Central memory CD8-positive, alpha-beta T cell (primary cell): ENCODE data around the gene PTPRN.
"Not testable (repeated sequence)": the region's sequence is repeated elsewhere in the genome, so short reads cannot be mapped to it uniquely, and the experiment has no call there.

ENCODE experiments used
- ATAC-seq: fragments of 150-1000 bp; cut with Tn5 transposase; replicated peaks from 2 replicates; pipeline ENCODE4 v1.10.0; 2022; ENCODE audit warnings: mild to moderate bottlenecking, moderate FRiP score, moderate number of reproducible peaks; ENCODE audit not compliant: poor library complexity, severe bottlenecking; ENCODE audit errors: extremely low read depth
- DNase-seq, 2 donors: peaks; one replicate each; pipeline ENCODE4 v3.0.0; 2021; ENCODE audit warnings: low spot score in 2 of 2
- H3K27ac Mint-ChIP-seq: one replicate; pipeline ENCODE4 v1.8.0; 2022; ENCODE audit warnings: low read depth, mild to moderate bottlenecking, moderate library complexity, mixed read lengths
- H3K27me3 Mint-ChIP-seq: one replicate; pipeline ENCODE4 v1.8.0; 2022; ENCODE audit warnings: mixed read lengths
- H3K36me3 Mint-ChIP-seq: one replicate; pipeline ENCODE4 v1.8.0; 2022; ENCODE audit warnings: mild to moderate bottlenecking, moderate library complexity, mixed read lengths; ENCODE audit not compliant: insufficient read depth
- H3K4me1 Mint-ChIP-seq: one replicate; pipeline ENCODE4 v1.8.0; 2022; ENCODE audit warnings: mixed read lengths
- H3K4me3 Mint-ChIP-seq: one replicate; pipeline ENCODE4 v1.8.0; 2022; ENCODE audit warnings: mild to moderate bottlenecking, moderate library complexity, mixed read lengths
- H3K9me3 Mint-ChIP-seq: one replicate; pipeline ENCODE4 v1.8.0; 2022; ENCODE audit warnings: mixed read lengths

The PTPRN gene

DNA sequence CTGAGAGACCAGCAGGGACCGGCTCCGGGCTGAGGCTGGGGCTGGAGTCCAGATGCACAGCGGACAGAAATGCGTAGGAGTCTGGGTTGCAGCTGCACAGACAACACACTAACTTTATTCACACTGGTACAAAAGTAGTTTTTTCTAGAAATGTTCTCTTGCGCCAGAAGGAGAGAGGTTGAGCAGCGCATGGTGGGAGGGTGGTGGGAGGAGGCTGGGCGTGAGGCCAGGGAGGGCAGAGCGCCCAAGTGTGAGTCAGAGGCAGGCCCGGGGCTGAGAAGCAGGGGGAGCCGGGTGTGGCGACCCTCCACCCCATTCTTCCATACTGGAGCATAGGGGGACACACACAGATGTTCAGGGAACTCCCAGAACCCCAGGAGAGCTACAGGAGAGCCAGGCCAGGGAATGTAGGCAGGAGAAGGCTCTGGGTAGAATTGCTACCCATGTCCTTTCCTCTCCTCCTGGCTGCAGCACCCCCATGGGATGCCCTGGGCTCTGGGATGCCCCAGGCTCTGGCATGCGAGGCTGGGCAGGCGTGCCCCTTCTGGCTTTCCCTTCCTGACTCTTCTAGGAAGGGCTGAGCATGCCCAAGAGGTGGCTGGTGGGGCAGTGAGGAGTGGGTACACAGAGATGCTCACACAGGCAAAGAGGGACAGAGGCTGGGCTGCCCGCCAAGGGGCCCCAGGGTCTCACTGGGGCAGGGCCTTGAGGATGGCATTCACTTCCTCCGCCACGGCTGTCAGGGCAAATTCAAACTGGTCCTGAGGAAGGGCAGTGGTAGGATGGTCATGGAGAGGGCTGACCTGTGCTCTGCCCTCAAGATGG is 19.5 kb downstream of the PTPRN start:
- Mint-ChIP-seq H3K4me3 (no peak overlapping the region), H3K4me1 (peaks cover 15% of the 10 kb centered on the region), H3K36me3 (peaks cover 7% of the 10 kb centered on the region), H3K9me3 (no peaks in the 10 kb centered on the region), H3K27me3 (no peaks in the 10 kb centered on the region), H3K27ac (peak overlapping the region; percentile 46)
- ATAC-seq (no peak), DNase-seq (no peak)

DNA sequence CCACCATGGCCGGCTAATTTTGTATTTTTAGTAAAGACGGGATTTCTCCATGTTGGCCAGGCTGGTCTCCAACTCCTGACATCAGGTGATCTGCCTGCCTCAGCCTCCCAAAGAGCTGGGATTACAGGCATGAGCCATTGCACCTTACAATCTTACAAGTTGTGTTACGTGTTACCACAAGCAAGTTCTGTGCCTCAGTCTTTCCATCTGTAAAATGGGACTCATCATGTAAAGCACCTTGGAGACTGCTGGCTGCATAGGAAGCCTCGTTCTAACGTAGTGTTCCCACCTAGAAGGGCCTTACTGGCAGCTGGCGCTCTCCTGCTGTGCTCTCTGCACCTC is 20.0 kb downstream of the PTPRN start:
- peaks cover 7% of the 10 kb centered on the region for H3K36me3 Mint-ChIP-seq
- H3K4me1 Mint-ChIP-seq: peaks cover 11% of the 10 kb centered on the region
- no peak overlapping the region for H3K4me3 Mint-ChIP-seq
- DNase-seq: no peak
- H3K27me3 Mint-ChIP-seq: no peaks in the 10 kb centered on the region
- no peak overlapping the region for H3K27ac Mint-ChIP-seq
- no peak for ATAC-seq
- no peaks in the 10 kb centered on the region for H3K9me3 Mint-ChIP-seq

DNA sequence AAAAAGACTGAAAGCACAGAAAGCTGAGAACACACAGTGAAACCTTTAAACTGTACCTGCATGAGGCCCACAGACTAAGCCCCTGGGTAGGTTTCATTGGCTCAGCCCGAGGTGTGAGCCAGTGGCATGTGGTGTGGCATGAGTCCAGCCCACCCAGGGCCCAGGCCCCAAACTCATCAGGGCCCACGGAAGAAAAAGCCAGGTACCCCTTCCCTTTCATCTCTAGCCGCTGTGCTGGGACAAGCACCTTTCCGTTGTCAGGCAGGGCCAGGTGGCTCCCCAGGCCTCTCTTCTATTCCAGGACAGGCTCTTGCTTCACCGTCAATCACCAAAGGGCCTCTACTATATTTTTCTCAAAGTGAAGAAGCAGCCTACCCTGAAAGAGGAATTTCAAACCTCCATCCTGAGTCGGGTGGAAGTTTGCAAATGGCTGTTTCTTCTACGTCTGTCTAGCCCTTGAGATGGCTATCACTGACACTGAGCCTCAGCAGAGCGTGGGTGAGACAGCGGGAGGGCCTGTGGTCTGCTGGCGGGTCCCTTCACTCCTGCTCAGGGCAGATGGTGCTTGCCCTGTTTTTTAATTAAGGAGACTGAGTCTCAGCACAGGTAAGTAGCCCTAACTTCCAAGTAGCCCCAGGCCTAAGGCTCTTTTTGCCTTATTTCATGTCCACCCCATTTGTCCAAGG is 21.5 kb downstream of the PTPRN start:
- no peaks in the 10 kb centered on the region for H3K27me3 Mint-ChIP-seq
- H3K4me1 Mint-ChIP-seq: peaks cover 12% of the 10 kb centered on the region
- DNase-seq (no peak), ATAC-seq (no peak)
- H3K9me3 Mint-ChIP-seq: no peaks in the 10 kb centered on the region
- H3K4me3 Mint-ChIP-seq: no peak overlapping the region
- peak overlapping the region; percentile 83 for H3K27ac Mint-ChIP-seq
- peaks cover 17% of the 10 kb centered on the region for H3K36me3 Mint-ChIP-seq

DNA sequence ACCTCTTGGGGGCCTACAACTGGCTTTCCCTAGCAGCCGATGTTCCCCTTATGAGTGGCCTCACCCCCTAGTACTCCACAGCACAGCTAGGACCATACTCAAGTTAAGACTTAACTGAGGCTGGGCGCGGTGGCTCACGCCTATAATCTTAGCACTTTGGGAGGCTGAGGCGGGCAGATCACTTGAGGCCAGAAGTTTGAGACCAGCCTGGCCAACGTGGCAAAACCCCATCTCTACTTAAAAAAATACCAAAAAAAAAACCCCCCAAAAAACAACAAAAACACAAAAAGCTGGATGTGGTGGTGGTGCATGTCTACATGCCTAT is 22.1 kb downstream of the PTPRN start:
- not testable (repeated sequence) for H3K27ac Mint-ChIP-seq, ATAC-seq, H3K27me3 Mint-ChIP-seq, DNase-seq, H3K9me3 Mint-ChIP-seq, H3K4me3 Mint-ChIP-seq
- H3K4me1 Mint-ChIP-seq: peaks cover 13% of the 10 kb centered on the region
- H3K36me3 Mint-ChIP-seq: peaks cover 20% of the 10 kb centered on the region

DNA sequence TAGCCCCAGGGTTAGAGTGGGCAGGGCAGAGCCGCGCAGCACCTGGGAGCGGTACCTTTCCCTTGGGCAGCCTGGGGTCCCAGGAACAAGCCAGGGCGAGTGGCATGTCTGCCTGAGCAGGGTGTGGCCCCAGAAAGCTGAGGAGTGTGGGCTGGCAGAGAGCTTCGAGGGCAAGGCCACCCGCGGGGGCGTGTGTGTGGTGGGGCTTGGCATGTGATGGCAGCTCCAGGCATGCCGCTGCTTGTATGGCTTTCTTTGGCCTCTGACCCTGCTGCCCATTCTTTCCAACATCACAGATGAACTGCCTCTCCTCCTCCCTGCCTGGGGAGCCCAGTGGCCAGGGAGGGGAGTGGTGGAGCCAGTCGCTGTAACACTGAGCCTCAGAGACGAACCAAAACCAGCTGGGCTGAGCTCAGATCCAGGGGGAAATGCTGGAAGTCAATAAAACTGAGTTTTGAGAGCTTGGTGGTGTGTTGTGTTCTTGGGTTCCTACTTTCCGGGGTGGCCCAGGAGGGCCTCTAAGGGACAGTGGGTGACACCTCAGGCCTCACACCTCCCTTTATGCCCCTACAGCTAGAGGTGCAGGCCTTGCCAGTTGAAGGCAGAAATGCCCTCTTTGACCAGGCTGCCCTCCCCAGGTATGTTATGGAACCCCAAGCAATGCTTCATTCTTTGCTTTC is 22.6 kb downstream of the PTPRN start:
- DNase-seq: no peak
- Mint-ChIP-seq H3K4me3 (no peak overlapping the region), H3K36me3 (peaks cover 24% of the 10 kb centered on the region), H3K4me1 (peaks cover 13% of the 10 kb centered on the region), H3K9me3 (no peaks in the 10 kb centered on the region), H3K27ac (no peak overlapping the region), H3K27me3 (no peaks in the 10 kb centered on the region)
- no peak for ATAC-seq

DNA sequence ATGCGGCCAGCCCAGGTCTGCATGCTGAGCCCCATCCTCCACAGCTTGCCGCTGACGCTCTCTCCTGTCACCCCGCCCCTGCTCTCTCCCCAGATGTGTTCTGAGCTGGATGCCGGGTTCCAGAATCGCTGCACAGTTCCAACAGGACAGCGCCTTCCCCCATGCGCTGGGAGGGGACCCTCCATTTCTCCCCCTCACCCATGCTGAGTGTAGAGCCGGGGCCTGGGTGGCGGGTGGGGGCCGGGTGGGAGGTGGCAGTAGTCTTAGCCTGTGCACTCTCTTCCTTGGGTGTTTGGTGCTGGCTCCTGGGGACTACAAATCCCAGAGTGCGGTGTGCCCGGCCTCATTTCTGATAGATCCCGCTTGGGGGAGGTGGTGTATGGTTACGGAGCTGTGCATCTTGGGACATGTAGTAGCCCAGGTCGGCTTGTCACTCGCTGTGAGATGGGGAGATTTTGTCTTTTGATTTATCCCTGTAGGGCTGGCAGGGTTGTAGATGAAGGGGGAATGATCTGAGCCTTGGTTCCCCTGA is 23.2 kb downstream of the PTPRN start:
- peaks cover 25% of the 10 kb centered on the region for H3K36me3 Mint-ChIP-seq
- no peaks in the 10 kb centered on the region for H3K27me3 Mint-ChIP-seq
- DNase-seq (no peak), ATAC-seq (no peak)
- no peak overlapping the region for H3K4me3 Mint-ChIP-seq
- peak overlapping the region; percentile 65 for H3K27ac Mint-ChIP-seq
- peaks cover 13% of the 10 kb centered on the region for H3K4me1 Mint-ChIP-seq
- H3K9me3 Mint-ChIP-seq: no peaks in the 10 kb centered on the region

DNA sequence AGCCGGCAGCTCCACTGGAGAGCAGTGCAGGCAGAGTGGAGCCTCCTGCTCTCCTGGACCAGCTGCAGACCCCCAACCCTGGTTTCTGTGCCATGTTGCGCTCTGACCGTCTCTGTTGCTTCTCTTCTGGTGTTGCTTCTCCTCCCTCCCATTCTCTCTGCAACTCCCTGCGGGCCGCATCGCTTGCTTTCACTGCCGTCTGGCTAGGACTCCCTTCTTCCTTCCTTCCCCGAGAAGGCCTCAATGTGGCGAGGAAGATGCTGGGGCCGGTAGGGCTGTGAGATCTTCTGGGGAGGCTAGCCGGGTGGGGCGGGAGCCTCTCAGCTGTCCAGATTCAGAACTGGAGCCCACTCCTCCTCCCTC is 23.8 kb downstream of the PTPRN start:
- Mint-ChIP-seq H3K27me3 (no peaks in the 10 kb centered on the region), H3K9me3 (no peaks in the 10 kb centered on the region), H3K27ac (peak overlapping the region; percentile 65), H3K4me3 (no peak overlapping the region), H3K4me1 (peaks cover 14% of the 10 kb centered on the region), H3K36me3 (peaks cover 30% of the 10 kb centered on the region)
- DNase-seq: no peak
- ATAC-seq: no peak

DNA sequence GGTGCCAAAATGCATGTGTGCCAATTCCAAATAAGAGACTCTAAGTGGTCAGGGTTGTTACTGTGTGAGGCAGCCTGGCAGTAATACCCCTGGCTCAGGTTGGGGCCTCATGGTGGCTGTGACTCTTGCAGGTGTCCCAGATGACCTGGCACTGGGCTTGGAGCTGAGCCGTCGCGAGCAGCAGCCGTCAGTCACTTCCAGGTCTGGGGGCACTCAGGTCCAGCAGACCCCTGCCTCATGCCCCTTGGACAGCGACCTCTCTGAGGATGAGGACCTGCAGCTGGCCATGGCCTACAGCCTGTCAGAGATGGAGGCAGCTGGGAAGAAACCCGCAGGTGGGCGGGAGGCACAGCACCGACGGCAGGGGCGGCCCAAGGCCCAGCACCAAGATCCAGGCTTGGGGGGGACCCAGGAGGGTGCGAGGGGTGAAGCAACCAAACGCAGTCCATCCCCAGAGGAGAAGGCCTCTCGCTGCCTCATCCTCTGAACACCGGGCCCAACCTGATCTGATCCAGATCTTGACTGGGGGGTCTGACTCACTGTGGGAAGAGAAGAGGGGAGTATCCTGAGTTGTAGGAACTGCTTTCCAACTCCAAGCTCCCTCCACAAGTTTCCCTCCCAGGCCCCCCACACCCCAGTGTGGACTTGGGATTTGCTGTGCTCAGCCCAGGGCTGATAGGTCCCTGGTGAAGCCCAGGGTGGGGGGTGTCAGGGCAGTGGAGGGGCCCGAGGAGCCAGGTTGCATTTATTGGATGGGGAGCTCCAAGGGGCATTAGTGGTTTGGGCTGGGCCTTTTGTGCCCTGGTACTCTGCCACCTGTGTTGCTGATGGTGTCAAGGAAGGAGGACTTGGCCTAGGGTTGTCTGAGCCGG is 24.5 kb downstream of the PTPRN start:
- Mint-ChIP-seq H3K4me1 (peaks cover 20% of the 10 kb centered on the region), H3K9me3 (no peaks in the 10 kb centered on the region), H3K27me3 (no peaks in the 10 kb centered on the region), H3K36me3 (peaks cover 32% of the 10 kb centered on the region), H3K4me3 (no peak overlapping the region), H3K27ac (peak overlapping the region; percentile 65)
- DNase-seq: no peak
- no peak for ATAC-seq

DNA sequence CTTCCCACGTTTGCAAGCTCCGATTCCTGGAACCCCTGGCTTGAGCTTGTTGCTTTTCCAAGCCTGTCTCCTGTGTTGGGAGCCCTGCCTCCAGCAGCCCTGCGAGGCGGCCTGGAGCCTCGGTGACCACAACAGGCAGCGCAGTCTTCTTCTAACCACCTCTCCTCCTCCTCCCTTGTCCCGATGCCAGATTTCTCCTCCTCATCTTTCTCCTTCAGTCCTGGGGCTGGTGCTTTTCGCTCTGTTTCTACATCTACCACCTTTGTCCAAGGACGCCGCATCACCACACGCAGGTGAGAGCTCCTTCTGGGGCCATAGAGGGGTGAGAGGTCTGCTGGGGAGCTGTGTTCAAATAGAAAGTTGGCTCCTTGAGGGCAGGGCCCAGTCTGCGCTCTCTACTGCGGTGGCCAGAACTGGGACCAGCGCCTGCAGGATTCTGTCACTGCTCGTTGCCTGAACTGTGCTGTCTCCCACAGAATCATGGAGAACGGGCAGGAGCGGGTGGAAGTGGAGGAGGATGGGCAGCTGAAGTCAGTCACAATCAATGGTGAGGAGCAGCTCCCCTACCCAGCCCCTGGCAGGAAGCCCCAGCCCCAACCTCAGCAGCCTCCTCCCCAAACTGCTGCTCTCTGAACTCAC is 26.1 kb downstream of the PTPRN start:
- DNase-seq (no peak), ATAC-seq (no peak)
- no peaks in the 10 kb centered on the region for H3K9me3 Mint-ChIP-seq
- no peaks in the 10 kb centered on the region for H3K27me3 Mint-ChIP-seq
- H3K27ac Mint-ChIP-seq: peak overlapping the region; percentile 80
- no peak overlapping the region for H3K4me3 Mint-ChIP-seq
- peaks cover 34% of the 10 kb centered on the region for H3K4me1 Mint-ChIP-seq
- H3K36me3 Mint-ChIP-seq: peaks cover 43% of the 10 kb centered on the region

DNA sequence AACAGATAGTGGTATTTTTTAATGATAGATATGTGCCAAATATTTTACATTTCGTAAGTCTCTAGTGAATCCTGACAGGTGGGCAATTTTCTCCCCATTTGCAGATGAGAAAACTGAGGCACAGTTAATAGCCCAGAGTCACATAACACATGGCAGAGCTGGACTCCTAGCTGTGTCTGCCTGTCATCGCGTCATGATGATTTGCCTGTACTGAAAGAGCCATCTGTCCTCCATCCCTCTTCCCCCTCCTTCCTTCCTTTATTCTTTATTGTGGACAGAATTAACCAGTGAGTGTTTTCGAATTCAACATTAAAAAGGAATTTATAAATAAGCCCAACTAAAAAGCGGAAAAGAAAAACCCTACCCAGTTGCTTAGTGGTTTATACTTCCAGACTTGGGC is 26.8 kb downstream of the PTPRN start:
- H3K36me3 Mint-ChIP-seq: peaks cover 44% of the 10 kb centered on the region
- no peak overlapping the region for H3K4me3 Mint-ChIP-seq
- ATAC-seq (no peak), DNase-seq (no peak)
- no peaks in the 10 kb centered on the region for H3K27me3 Mint-ChIP-seq
- no peaks in the 10 kb centered on the region for H3K9me3 Mint-ChIP-seq
- peaks cover 41% of the 10 kb centered on the region for H3K4me1 Mint-ChIP-seq
- H3K27ac Mint-ChIP-seq: peak overlapping the region; percentile 80

DNA sequence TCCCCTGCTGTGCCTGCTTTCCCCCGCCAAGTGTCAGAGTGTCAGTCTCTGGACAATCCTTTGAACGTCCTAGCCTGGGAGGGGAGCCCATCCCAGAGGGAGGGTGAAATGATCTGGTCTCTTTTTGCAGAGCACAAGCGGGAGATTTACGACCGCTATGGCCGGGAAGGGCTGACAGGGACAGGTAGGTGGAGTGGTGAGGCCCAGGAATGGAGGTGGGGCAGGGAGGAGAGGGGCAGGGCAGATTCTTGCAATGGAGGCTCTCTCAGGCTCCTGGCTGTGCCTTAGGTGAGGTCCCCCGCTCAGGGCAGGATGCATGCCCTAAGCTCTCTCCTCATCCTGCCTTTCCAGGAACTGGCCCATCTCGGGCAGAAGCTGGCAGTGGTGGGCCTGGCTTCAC is 27.6 kb downstream of the PTPRN start:
- H3K4me1 Mint-ChIP-seq: peaks cover 44% of the 10 kb centered on the region
- DNase-seq: no peak
- peaks cover 42% of the 10 kb centered on the region for H3K36me3 Mint-ChIP-seq
- peak overlapping the region; percentile 4 for H3K4me3 Mint-ChIP-seq
- H3K27ac Mint-ChIP-seq: no peak overlapping the region
- H3K27me3 Mint-ChIP-seq: no peaks in the 10 kb centered on the region
- ATAC-seq: no peak
- H3K9me3 Mint-ChIP-seq: no peaks in the 10 kb centered on the region

DNA sequence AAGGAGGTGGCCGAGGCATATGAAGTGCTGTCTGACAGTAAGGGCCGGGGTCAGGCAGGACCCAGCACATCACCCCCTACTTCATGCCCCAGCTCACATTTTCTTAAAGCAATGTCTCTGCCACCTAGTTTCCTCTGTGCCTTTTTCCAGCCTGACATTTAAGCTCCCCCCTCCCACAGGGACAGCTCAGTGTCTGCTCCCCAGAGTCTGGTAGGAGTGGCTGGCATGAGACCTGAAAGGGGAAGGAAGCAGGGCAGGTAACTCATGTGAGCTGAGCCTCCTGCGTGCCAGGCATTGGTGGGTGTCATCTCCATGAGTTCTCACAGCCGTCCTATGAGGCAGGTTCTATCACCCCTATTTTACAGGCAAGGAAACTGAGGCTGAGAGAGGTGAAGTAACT is 28.6 kb downstream of the PTPRN start:
- Mint-ChIP-seq H3K27me3 (no peaks in the 10 kb centered on the region), H3K4me1 (peaks cover 44% of the 10 kb centered on the region), H3K36me3 (peaks cover 40% of the 10 kb centered on the region), H3K4me3 (peak overlapping the region; percentile 88), H3K27ac (peak overlapping the region; percentile 100), H3K9me3 (no peaks in the 10 kb centered on the region)
- ATAC-seq: no peak
- DNase-seq: no peak
